ENCODE measurements around the gene PAFAH2. TPM values are rescaled to one million over a fixed set of nuclear protein-coding genes. Genes with fewer than 3 reads are reported as not detected.

The PAFAH2 gene
- total and polyA plus RNA-seq, 2 of the 13 experiments (the other 11 are each of a cell fraction or from before 2014, with no cell fraction given), result 6.9 to 9.4 TPM

DNA sequence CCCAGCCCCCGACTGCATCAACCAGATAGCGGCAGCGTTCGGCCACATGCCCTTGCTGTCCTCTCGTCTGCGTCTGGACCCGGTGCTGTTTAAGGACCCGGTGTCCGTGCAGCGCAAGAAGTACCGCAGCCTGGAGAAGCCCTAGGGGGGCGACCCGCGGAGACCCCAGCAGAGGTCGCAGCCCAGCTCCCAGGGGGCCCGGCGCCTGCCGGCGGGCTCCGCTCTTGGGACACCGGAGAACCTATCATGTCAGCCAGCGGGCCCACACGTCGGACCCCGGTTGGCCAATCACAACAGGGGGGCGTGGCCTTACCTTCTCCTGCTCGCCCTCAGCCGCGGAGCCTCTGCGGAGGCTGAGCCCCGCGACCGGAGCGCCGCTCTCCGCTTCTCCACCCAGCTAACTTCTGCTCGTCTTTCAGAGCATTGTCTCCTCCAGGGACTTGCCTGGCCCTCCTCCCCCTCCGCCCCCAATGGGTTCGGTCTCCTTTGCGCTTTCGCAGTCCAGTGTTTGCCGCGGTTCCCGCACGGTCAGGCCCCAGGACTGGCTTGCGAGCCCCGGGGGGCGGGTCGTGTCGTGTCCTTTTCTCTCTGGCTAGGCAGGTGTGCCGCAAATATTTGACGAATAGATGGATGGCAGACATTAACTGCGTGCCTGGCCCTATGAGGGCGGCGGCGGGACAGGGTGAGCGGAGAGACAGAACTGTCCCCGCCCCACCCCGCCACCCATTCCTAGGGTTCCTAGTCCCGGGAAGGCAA lies 37.5 kb upstream of the PAFAH2 start (continued):
- TF ChIP-seq, protein P1, sequence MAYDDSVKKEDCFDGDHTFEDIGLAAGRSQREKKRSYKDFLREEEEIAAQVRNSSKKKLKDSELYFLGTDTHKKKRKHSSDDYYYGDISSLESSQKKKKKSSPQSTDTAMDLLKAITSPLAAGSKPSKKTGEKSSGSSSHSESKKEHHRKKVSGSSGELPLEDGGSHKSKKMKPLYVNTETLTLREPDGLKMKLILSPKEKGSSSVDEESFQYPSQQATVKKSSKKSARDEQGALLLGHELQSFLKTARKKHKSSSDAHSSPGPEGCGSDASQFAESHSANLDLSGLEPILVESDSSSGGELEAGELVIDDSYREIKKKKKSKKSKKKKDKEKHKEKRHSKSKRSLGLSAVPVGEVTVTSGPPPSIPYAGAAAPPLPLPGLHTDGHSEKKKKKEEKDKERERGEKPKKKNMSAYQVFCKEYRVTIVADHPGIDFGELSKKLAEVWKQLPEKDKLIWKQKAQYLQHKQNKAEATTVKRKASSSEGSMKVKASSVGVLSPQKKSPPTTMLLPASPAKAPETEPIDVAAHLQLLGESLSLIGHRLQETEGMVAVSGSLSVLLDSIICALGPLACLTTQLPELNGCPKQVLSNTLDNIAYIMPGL (CRISPR knock-in tag; IDR thresholded peaks at IDR 0.05; ENCODE audit: borderline replicate concordance in 1 of 2, low read depth in 1 of 2), result peak in 1 of 2 experiments; percentile 92; a peak in 2 of 4 replicates
- TF ChIP-seq ZNF672 (CRISPR knock-in tag; IDR thresholded peaks at IDR 0.05), result no peak
- no peak for TF ChIP-seq HDAC6 (IDR thresholded peaks at IDR 0.05; ENCODE audit: low read depth, low read length)
- no peak for TF ChIP-seq ZNF234 (CRISPR knock-in tag; conservative IDR thresholded peaks at IDR 0.05)
- no peak for TF ChIP-seq ZFP41 (CRISPR knock-in tag; IDR thresholded peaks at IDR 0.05; ENCODE audit: borderline replicate concordance)
- TF ChIP-seq ARHGAP35 (CRISPR knock-in tag; IDR thresholded peaks at IDR 0.05; ENCODE audit: borderline replicate concordance), result peak; percentile 33; the same call in 1 of the 2 replicates
- TF ChIP-seq KDM5A (IDR thresholded peaks at IDR 0.05; ENCODE audit: borderline replicate concordance, low read length), result peak; percentile 68
- no peak for TF ChIP-seq ZNF124 (CRISPR knock-in tag; IDR thresholded peaks at IDR 0.05)
- TF ChIP-seq, protein P2, sequence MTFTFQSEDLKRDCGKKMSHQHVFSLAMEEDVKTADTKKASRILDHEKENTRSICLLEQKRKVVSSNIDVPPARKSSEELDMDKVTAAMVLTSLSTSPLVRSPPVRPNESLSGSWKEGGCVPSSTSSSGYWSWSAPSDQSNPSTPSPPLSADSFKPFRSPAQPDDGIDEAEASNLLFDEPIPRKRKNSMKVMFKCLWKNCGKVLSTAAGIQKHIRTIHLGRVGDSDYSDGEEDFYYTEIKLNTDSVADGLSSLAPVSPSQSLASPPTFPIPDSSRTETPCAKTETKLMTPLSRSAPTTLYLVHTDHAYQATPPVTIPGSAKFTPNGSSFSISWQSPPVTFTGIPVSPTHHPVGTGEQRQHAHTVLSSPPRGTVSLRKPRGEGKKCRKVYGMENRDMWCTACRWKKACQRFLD (CRISPR knock-in tag; IDR thresholded peaks at IDR 0.05; ENCODE audit: borderline replicate concordance), result no peak; the same call in 1 of the 2 replicates
- no peak for TF ChIP-seq ETV5 (CRISPR knock-in tag; IDR thresholded peaks at IDR 0.05; ENCODE audit: borderline replicate concordance)
- no peak for TF ChIP-seq ZNF615 (CRISPR knock-in tag; IDR thresholded peaks at IDR 0.05; ENCODE audit: borderline replicate concordance)
- TF ChIP-seq ZFP82 (CRISPR knock-in tag; IDR thresholded peaks at IDR 0.05; ENCODE audit: borderline replicate concordance), result no peak
- no peak for TF ChIP-seq ZNF652 (CRISPR knock-in tag; IDR thresholded peaks at IDR 0.05; ENCODE audit: borderline replicate concordance, low read depth)
- TF ChIP-seq ZNF567 (CRISPR knock-in tag; IDR thresholded peaks at IDR 0.05; ENCODE audit: borderline replicate concordance), result no peak; the same call in 1 of the 2 replicates
- TF ChIP-seq ZMAT3 (CRISPR knock-in tag; conservative IDR thresholded peaks at IDR 0.05), result peak; percentile 70; the same call in 1 of the 2 replicates
- no peak for TF ChIP-seq SOX6 (IDR thresholded peaks at IDR 0.05)
- 0 out of 2 replicates have a peak, but pooled peaks have one; percentile 3 for TF ChIP-seq SOX6 (CRISPR knock-in tag; IDR thresholded peaks at IDR 0.05)
- TF ChIP-seq JUNB (CRISPR knock-in tag; IDR thresholded peaks at IDR 0.05; ENCODE audit: borderline replicate concordance), result no peak
- TF ChIP-seq HNRNPL (IDR thresholded peaks at IDR 0.05; ENCODE audit: low read depth, low read length), result no peak
- TF ChIP-seq HOXA9 (CRISPR knock-in tag; IDR thresholded peaks at IDR 0.05; ENCODE audit: borderline replicate concordance), result no peak; the same call in 1 of the 2 replicates
- TF ChIP-seq, protein P3, sequence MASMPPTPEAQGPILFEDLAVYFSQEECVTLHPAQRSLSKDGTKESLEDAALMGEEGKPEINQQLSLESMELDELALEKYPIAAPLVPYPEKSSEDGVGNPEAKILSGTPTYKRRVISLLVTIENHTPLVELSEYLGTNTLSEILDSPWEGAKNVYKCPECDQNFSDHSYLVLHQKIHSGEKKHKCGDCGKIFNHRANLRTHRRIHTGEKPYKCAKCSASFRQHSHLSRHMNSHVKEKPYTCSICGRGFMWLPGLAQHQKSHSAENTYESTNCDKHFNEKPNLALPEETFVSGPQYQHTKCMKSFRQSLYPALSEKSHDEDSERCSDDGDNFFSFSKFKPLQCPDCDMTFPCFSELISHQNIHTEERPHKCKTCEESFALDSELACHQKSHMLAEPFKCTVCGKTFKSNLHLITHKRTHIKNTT (CRISPR knock-in tag; IDR thresholded peaks at IDR 0.05), result no peak
- TF ChIP-seq TMF1 (CRISPR knock-in tag; IDR thresholded peaks at IDR 0.05; ENCODE audit: low read depth), result no peak
- TF ChIP-seq ZNF891 (CRISPR knock-in tag; IDR thresholded peaks at IDR 0.05), result no peak
- TF ChIP-seq GABPB1 (CRISPR knock-in tag; IDR thresholded peaks at IDR 0.05), result peak; percentile 62; the same call in 1 of the 2 replicates
- TF ChIP-seq LCORL (IDR thresholded peaks at IDR 0.05), result no peak
- TF ChIP-seq LCORL (CRISPR knock-in tag; IDR thresholded peaks at IDR 0.05), result no peak
- peak; percentile 15; the same call in 1 of the 2 replicates for TF ChIP-seq ZNF572 (CRISPR knock-in tag; IDR thresholded peaks at IDR 0.05)
